SKM-1 treated with dmso at 0.1 percent for 144 hours (cell line): ENCODE measurements around the gene PTGS1.
A peak's percentile ranks its signal among the peaks of the same experiment; 100 is the strongest.

Experiments used
- DNase-seq: peaks from one replicate; lab custom pipeline; 2025; ENCODE audit not compliant: unreplicated experiment; lab: John Stamatoyannopoulos, UW

The PTGS1 gene

DNA sequence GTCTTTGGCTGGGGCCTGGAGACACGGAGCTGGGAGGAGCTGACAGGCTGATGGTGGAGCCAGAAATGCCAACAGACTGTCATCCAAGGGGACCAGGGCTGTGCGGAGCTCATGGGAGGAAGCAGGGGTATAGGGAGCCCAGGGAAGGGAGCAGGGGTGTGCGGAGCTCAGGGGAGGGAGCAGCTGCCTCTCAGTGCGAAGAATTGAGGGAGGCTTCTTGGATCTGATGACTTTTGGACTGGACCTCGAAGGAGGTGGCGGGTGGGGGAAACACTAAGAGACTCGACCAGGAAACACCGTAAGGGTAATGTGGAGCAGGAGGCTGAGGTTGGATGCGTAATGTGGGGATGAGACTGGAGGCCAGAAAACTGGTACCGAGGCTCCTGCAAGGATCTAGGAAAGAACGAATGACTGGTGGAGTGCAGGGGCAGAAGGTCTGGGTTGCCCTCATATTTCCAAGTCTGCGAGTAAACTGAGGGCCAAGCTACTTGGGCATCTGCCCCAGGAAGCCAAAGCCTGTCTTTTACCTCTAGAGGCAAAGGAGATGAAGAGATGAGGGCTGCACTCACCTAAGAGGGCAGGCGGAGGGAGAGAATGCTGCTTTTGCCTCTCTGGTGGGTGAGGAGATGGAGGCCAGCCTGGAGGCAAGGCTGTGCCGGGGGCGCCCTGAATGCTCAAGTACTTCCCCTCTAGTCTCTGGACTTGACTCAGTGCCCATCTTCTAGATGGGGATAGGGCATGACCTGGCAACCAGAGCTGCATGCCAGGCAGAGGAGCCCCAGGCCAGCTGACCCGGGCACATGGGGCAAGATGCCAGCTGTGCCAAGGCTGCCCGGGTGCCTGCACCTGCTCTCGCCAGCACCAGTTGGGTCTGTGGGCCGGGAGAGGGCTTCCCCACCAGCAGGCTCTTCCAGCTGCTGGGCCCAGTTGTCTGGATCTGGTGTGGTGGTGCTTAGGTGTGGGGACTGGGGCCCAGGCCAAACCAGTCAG, 2.3 kb downstream of the PTGS1 start:
- DNase-seq, result no peak

DNA sequence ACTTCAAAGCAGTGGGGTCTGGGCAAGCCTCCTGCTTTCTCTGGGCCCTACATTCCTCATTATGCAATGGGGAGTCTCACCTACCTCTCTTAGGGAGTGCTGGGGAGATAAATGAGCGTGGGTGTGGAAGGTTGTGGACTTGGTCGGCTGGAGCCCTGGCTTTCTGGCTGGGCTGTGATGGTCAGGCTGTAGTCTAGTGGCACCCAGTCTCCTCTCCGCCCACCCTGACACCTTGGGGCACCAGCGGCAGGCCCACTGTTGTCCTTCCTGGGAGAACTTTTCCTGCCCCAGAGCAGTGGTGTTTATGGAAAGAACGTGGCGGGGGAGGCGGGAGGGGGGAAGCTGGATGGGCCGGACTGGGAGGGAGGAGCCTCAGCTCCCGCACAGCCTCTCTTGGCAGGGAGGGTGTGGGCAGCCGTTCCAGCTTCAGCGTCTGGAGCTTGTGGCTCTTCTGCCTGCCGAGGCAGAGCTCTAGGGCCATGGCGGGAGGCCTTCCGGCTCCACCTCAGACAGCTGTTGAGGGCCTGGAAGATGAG, 4.1 kb downstream of the PTGS1 start:
- no peak for DNase-seq

DNA sequence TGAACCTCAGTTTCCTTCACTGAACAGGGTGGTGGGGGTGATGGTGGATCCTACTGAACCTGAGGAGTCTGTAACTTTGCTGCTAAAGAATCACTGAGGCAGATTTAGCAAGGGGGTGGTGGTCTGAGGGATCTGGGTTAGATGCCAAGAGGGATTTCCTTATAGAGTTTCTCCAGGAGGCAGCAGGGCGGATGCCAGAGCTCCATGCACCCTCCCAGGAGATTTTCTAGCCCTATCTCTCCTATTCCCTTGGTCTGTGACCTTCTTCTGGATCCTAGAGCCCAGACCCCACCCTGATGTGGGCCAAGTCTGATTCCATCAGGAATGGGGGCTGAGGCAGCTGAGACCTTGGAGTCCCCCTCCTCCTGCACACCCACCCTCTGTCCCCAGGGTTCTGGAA, 6.0 kb downstream of the PTGS1 start:
- no peak for DNase-seq

DNA sequence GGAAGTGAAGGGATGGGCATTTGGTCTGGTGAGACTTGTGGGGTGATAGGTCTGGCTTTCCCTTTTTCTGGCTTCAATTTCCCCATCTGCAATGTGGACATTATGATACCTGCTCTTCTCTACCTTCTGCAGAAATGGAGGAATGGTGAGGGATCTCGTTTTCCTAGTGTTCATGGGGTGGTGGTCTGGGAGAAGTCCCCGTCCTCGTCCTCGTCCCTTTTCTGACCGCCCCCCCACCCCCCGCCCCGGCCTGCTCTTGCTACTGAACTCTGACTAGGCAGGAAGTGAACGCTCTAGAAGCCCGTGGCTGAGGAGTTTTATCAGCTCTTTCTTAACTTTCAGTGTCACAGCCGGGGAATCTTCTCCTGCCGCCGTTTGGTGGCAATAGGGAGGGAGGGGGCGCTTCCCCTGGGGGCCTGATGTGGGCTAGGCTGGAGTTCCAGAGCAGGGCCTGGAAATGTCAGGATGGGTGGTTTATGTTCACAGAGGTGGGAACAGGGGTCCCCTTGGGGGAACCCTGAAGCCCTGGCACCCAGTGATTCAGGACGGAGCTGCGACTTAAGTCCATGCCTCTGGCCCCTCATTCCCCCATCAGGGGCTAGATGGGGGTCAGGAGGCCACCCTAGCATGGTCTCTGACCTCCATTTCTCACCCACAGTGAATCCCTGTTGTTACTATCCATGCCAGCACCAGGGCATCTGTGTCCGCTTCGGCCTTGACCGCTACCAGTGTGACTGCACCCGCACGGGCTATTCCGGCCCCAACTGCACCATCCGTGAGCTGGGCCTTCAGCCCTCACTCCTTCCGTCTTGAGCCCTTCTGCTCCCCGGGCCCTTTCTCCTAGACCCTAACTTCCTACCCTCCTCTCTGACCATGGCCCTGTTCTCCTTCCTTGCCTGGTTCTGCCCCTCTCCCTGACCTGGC, 6.7 kb downstream of the PTGS1 start:
- DNase-seq, result no peak

DNA sequence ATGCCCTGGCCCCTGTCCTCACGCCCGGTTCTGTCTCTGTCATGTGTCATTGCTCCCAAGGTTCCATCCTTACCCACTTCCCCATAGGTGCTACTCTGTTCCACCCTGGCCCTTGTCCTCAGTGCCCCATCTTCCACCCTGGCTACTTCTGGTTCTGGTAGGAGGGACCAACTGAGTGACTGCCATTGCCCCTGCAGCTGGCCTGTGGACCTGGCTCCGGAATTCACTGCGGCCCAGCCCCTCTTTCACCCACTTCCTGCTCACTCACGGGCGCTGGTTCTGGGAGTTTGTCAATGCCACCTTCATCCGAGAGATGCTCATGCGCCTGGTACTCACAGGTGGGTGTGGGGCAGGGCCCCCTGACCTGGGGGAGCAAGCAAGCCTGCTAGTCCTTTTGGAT, 7.4 kb downstream of the PTGS1 start:
- DNase-seq, result no peak

DNA sequence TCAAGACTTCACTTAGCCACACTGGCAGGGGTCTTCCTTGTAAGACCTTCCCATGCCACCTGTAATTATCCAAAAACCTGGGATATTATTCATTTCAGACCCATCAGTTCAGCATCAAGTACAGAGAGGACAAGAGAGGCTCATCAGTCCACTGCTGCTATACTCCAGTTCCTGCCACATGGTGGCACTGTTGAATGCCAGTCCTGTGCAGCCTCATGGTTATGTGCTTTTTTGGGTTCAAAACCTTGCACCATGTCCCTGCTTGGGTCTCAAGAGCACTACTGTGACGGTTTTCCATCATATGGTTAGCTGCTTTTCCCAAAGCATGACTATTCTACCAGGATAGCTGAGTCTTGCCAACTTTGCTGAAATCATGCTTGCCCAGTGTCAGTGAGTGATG, 8.5 kb downstream of the PTGS1 start:
- peak; percentile 11 for DNase-seq

DNA sequence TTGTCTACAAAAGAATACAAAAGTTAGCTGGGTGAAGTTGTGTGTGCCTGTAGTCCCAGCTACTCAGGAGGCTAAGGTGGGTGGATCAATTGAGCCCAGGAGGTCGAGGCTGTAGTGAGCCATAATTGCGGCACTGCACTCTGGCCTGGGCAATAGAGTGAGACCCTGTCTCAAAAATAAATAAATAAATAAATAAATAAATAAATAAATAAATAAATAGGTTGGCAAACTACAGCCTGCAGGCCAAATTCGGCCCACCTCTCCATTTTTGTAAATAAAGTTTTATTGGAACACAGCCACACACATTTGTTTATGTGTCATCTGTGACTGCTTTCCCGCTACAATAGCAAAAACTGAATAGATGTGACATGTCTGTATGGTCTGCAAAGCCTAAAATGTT, 9.5 kb downstream of the PTGS1 start:
- no peak for DNase-seq

DNA sequence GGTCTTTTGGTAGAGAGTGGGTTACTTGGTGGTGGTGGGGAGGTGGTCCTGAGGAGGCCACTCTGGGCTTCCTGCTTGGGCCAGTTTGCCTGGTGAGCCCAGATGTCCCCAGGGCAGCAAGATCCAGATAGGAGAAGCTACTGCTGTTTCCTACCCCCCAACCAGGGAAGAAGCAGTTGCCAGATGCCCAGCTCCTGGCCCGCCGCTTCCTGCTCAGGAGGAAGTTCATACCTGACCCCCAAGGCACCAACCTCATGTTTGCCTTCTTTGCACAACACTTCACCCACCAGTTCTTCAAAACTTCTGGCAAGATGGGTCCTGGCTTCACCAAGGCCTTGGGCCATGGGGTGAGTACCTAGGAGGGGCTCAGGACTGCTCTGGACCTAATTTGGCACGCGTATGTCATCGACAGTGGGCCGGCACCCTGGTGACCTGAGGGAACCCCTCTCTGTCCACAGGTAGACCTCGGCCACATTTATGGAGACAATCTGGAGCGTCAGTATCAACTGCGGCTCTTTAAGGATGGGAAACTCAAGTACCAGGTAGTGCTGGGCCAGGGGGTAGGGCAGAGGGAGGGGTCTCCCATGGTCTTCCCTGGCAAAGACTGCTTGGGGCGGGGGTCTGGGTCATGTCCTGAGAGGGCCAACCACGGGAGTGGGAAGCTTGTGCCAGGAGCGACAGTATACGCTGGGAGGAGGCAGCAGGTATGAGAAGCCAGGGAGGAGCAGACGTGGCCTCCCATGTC, 10.6 kb downstream of the PTGS1 start:
- DNase-seq, result no peak

DNA sequence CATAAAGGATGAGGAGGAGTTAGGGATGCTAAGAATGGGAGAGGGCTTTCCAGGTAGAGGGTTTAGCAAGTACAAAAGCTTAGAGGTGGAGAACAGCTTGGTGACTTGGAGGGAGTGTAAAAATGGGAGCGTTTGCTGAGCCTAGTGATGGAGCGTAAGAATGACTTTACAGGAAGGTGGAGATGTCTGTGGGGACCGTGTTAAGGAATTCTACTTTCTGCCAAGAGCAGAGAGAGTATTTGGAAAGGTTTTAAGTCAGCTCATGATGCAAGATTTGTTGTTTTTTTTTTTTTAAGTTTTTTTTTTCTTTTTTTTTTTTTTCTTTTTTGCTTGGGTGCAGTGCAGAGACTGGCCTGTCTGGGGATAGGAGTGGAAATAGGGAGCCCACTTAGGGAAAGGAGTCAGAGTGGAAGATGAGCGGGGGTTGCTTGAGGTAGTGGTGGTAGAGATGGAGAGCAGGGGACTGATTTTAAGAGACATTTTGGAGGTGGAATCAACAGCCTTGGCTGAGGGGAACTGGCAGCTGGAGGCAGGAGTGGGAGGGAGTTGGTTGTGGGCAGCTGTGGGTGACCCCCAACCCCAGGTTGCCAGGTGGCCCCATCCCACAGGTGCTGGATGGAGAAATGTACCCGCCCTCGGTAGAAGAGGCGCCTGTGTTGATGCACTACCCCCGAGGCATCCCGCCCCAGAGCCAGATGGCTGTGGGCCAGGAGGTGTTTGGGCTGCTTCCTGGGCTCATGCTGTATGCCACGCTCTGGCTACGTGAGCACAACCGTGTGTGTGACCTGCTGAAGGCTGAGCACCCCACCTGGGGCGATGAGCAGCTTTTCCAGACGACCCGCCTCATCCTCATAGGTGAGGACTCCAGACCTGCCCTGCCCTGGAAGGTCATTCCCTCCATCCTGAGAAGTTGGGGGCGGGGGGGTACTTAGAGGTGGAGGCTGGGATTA, 12.4 kb downstream of the PTGS1 start:
- DNase-seq, result no peak

DNA sequence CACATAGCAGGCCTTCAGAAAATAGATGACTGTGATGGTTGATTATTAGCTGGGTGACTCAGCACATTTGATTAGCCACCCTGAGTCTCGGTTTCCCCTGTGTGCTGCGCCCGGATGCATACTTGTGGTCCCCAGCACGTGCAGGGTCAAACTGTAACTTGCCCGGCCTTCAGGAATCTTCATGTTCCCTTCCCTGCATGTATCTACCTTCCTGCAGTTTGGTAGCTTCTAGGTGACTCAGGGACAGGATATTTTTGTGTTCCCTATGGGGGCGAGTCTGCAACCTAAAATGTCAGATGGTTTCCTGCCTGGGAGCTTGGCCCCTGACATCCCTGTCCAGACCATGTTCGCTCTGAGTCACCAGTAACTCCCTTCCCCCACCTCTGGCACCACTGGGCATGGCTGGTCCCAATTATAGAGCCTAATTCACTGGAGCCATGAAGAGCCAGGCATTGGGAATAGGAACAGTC, 13.2 kb downstream of the PTGS1 start:
- DNase-seq, result no peak

DNA sequence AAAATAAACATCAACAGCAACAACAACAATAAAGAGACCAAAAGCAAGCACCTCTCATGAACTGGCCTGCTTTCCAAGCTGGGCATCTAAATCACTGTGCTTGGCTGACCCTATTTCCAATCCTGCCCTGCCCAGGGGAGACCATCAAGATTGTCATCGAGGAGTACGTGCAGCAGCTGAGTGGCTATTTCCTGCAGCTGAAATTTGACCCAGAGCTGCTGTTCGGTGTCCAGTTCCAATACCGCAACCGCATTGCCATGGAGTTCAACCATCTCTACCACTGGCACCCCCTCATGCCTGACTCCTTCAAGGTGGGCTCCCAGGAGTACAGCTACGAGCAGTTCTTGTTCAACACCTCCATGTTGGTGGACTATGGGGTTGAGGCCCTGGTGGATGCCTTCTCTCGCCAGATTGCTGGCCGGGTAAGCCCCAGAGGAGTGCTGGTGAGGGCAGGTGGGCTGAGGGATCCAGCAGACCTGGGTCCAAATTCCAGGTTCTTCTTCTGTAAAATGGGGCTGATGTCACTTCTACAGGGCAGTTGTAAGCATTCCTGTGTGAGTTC, 15.6 kb downstream of the PTGS1 start:
- DNase-seq, result no peak

DNA sequence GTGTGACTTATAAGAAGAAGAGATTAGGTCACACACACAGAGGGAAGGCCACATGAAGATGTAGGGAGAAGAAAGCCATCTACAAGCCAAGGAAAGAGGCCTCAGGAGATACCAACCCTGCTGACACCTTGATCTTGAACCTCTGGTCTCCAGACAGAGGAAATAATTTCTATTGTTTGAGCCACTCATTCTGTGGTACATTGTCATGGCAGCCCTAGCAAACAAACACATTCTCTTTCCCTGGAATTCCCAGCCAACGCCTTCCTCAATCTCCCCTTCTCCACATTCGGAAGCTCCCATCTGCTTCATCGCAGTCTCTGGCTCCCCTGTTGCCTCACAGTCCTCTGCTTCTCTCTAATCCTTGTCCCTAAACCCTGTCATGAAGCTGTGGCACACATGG, 16.7 kb downstream of the PTGS1 start:
- no peak for DNase-seq

DNA sequence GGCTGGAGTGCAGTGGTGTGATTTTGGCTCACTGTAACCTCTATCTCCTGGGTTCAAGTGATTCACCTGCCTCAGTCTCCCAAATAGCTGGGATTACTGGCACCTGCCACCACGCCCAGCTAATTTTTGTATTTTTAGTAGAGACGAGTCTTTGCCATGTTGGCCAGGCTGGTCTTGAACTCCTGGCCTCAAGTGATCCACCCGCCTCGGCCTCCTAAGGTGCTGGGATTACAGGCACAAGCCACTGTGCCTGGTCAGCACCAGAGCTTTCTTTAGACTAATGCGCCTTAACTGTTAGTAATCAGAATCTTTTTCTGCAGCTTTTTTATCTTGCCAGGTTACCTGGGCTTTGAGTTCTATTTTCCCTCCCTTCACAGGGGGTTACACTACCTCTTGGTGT, 18.4 kb downstream of the PTGS1 start:
- no peak for DNase-seq

DNA sequence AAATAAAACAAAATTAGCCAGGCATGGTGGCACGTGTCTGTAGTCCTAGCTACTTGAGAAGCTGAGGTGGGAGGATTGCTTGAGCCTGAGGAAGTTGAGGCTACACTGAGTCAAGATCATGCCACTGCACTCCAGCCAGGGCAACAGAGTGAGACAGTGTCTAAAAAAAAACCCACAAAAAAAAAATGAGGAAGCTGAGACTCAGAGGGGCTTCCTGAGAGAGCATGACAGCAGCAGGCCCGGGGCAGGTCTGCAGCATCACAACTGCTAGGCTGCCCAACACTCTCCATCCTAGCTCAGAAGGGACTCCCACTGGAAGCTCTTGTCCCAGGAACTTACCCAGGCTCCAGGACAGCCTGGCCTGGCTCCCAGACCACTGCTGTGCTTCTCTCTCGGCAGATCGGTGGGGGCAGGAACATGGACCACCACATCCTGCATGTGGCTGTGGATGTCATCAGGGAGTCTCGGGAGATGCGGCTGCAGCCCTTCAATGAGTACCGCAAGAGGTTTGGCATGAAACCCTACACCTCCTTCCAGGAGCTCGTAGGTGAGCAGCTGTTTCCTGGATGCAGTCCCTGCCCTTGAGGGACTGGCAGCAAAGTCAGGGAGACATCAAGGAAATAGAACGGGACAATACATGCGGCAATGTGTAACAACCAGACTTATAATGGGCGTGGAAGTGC, 19.1 kb downstream of the PTGS1 start:
- peak; percentile 23 for DNase-seq

DNA sequence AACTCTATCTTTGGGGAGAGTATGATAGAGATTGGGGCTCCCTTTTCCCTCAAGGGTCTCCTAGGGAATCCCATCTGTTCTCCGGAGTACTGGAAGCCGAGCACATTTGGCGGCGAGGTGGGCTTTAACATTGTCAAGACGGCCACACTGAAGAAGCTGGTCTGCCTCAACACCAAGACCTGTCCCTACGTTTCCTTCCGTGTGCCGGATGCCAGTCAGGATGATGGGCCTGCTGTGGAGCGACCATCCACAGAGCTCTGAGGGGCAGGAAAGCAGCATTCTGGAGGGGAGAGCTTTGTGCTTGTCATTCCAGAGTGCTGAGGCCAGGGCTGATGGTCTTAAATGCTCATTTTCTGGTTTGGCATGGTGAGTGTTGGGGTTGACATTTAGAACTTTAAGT, 21.5 kb downstream of the PTGS1 start:
- no peak for DNase-seq

DNA sequence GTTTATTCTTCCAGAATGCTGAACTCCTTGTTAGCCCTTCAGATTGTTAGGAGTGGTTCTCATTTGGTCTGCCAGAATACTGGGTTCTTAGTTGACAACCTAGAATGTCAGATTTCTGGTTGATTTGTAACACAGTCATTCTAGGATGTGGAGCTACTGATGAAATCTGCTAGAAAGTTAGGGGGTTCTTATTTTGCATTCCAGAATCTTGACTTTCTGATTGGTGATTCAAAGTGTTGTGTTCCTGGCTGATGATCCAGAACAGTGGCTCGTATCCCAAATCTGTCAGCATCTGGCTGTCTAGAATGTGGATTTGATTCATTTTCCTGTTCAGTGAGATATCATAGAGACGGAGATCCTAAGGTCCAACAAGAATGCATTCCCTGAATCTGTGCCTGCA, 21.9 kb downstream of the PTGS1 start:
- DNase-seq, result no peak

DNA sequence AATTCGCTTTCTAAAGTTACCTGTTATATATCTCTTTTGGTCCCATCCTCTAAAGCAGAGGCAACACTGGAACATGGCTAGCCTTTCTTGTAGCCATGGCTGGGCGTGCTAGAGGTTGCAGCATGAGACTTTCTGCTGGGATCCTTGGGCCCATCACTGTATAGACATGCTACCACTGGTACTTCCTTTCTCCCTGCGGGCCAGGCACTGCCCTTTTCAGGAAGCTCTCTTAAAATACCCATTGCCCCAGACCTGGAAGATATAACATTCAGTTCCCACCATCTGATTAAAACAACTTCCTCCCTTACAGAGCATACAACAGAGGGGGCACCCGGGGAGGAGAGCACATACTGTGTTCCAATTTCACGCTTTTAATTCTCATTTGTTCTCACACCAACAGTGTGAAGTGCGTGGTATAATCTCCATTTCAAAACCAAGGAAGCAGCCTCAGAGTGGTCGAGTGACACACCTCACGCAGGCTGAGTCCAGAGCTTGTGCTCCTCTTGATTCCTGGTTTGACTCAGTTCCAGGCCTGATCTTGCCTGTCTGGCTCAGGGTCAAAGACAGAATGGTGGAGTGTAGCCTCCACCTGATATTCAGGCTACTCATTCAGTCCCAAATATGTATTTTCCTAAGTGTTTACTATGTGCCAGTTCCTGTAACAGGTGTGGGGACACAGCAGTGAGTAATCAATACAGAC, 22.6 kb downstream of the PTGS1 start:
- no peak for DNase-seq
